Breast epithelium (tissue), 4 donors: ENCODE data around the gene BUB1B. TPM values are rescaled to one million over a fixed set of nuclear protein-coding genes. Genes with fewer than 3 reads are reported as not detected.

Experiments used
- DNase-seq, 2 donors: peaks; one replicate each; pipeline ENCODE4 v3.0.0-alpha.2; 2019; ENCODE audit warnings: low spot score in 2 of 2
- H3K27ac ChIP-seq, 2 donors: fragments of 200-600 bp; sonication (generic) in 1 of 2; one replicate each; pipeline ENCODE4 v1.5.1; 2016 to 2019; ENCODE audit warnings: mild to moderate bottlenecking in 1 of 2
- H3K27me3 ChIP-seq, 2 donors: fragments of 200-600 bp; sonication (generic) in 1 of 2; one replicate each; pipeline versions ENCODE4 v1.5.1 to v1.6.0; 2017 to 2019; ENCODE audit warnings: control low read depth in 1 of 2, mild to moderate bottlenecking in 1 of 2
- H3K36me3 ChIP-seq: fragments of 200-600 bp; one replicate; pipeline ENCODE4 v1.5.1; 2019
- H3K4me1 ChIP-seq, 2 donors: fragments of 200-600 bp; sonication (generic); one replicate each; pipeline ENCODE4 v1.5.1; 2016 to 2019; ENCODE audit warnings: control low read depth in 1 of 2
- H3K4me3 ChIP-seq, 3 donors: fragments of 200-600 bp; sonication (generic); 1 replicate in 2 of 3; 2 replicates in 1 of 3; pipeline ENCODE4 v1.5.1; 2016 to 2019; ENCODE audit warnings: mild to moderate bottlenecking in 3 of 3, moderate library complexity in 2 of 3
- H3K9me3 ChIP-seq, 2 donors: fragments of 200-600 bp; sonication (generic) in 1 of 2; one replicate each; pipeline ENCODE4 v1.5.1; 2016 to 2019; ENCODE audit warnings: control low read depth in 1 of 2
- CTCF ChIP-seq, 3 donors: fragments of 450-650 bp; IDR thresholded peaks; one replicate each; pipeline ENCODE4 v1.5.1; 2016 to 2017; ENCODE audit warnings: antibody characterized with exemption in 3 of 3, mild to moderate bottlenecking in 3 of 3, moderate library complexity in 3 of 3
- POLR2A ChIP-seq: fragments of 450-650 bp; IDR thresholded peaks from one replicate; pipeline ENCODE4 v1.6.1; 2016; ENCODE audit warnings: antibody characterized with exemption, mild to moderate bottlenecking, moderate library complexity
- POLR2AphosphoS5 ChIP-seq, 3 donors: sonication (generic); formaldehyde crosslinking; IDR thresholded peaks; one replicate each; pipeline ENCODE4 v1.6.1; 2017; ENCODE audit warnings: antibody characterized with exemption in 3 of 3
- intact Hi-C: fragments of 100-400 bp; cut with DNase I; formaldehyde crosslinking; loops from one replicate; pipeline ENCODE4 v1.15.1; 2023; ENCODE audit warnings: low total_unique reads
- total RNA-seq, 3 donors: library from RNA; depleted of rRNA; stranded (reverse); fragments of >200 nt; gene quantifications; one replicate each; pipeline ENCODE4 v1.1.0, GENCODE V29; 2016

BUB1B gene
- total RNA-seq, 3 donors from 2014 or later = 0.33 to 1.9 (median 1.4) TPM

GRCh38 chr15:40226736-40227135 is 65.9 kb downstream of the BUB1B start:
- TF ChIP-seq POLR2A = no peak
- no peak for TF ChIP-seq CTCF (IDR thresholded peaks at IDR 0.05)
- TF ChIP-seq POLR2AphosphoS5 (IDR thresholded peaks at IDR 0.05) = no peak
- Histone ChIP-seq H3K4me1 (no peaks in the 10 kb centered on the region), H3K9me3 (no peaks in the 10 kb centered on the region), H3K27me3 (no peaks in the 10 kb centered on the region), H3K36me3 (no peaks in the 10 kb centered on the region), H3K27ac (no peak overlapping the region), H3K4me3 (no peak overlapping the region)
- no peak for DNase-seq
- intact Hi-C loops = no loop called here

- Histone ChIP-seq H3K4me1 (no peaks in the 10 kb centered on the region), H3K27me3 (no peaks in the 10 kb centered on the region), H3K36me3 (no peaks in the 10 kb centered on the region), H3K27ac (no peak overlapping the region), H3K9me3 (no peaks in the 10 kb centered on the region), H3K4me3 (no peak overlapping the region)
- DNase-seq = no peak
- TF ChIP-seq POLR2AphosphoS5 (IDR thresholded peaks at IDR 0.05) = no peak
- TF ChIP-seq CTCF (IDR thresholded peaks at IDR 0.05) = no peak
- no peak for TF ChIP-seq POLR2A
- intact Hi-C loops = no loop called here
Observed at GRCh38 chr15:40229316-40229715, 68.4 kb downstream of the BUB1B start.

- Histone ChIP-seq H3K27me3 (no peaks in the 10 kb centered on the region), H3K4me1 (no peaks in the 10 kb centered on the region), H3K36me3 (no peaks in the 10 kb centered on the region), H3K4me3 (no peak overlapping the region), H3K9me3 (no peaks in the 10 kb centered on the region), H3K27ac (no peak overlapping the region)
- TF ChIP-seq POLR2AphosphoS5 (IDR thresholded peaks at IDR 0.05) (no peak), CTCF (IDR thresholded peaks at IDR 0.05) (no peak), POLR2A (no peak)
- intact Hi-C loops = no loop called here
- DNase-seq = no peak
Observed at GRCh38 chr15:40229956-40230355, 69.1 kb downstream of the BUB1B start.

DNA sequence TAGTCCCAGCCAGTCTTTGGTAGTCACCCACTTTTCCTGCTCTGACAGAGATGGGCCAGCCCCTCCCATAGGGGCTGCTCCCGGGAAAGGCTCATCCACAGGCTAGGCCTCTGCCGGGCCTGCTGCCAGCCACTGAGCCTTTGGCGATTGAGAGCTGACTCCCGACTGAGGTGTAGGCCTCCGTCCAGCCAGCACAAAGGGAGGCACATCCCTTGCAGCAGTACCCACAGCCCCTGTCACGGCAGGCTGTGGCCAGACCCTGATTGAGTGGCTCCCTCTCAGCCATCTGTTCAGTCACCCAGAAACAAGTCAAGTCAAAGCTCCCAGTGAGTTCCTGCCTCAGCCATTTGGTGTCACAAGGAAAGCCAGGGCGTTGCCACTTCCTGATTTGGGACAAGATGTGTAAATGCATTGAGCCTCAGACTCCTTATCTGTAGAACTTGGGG is 71.8 kb downstream of the BUB1B start:
- intact Hi-C loops = no loop called here
- DNase-seq = no peak
- no peaks in the 10 kb centered on the region for H3K9me3 ChIP-seq
- TF ChIP-seq CTCF (IDR thresholded peaks at IDR 0.05) (no peak), POLR2AphosphoS5 (IDR thresholded peaks at IDR 0.05) (no peak), POLR2A (no peak)
- H3K36me3 ChIP-seq = no peaks in the 10 kb centered on the region
- H3K4me3 ChIP-seq = no peak overlapping the region
- no peaks in the 10 kb centered on the region for H3K4me1 ChIP-seq
- H3K27me3 ChIP-seq = no peaks in the 10 kb centered on the region
- no peak overlapping the region for H3K27ac ChIP-seq

DNA sequence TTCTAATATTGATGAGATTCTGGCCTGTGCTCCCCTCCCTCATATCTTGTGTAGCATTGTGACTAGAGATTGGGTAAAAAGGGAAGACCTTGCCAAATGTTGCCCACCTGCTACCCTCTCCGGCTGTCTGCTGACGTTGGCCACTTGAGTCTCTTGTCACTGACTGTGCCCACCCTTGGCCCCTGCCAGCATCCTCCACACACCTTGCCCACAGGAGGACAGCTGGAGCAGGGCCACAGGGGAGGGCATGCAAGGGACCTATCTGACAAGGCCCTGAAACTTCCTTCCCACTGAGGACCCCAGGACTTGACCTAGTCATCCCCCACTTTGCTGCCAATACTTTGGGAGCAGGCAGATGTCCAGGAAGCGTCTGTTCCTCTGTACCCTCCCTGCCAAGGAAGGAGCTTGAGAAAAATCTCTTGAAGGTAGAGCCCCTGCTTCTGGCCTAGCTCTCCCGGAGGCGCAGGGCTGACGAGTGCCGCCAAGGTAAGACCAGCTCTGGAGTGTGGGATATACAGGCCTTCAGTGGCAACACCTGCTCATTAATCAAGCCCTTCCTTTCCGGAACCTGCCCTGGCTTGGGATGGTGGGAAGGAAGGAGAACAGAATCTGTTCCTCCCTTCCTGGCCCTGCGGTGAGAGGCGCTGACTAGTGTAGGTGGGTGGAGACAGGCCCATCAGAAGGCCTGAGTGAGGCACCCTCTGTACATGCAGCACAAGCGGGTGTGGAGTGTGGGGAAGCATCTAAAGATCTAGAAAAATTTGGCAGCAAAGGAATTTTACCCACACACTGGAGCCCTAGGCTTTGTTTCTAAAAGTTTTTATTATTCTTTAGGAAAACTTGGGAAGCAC is 73.1 kb downstream of the BUB1B start:
- no peak for DNase-seq
- H3K36me3 ChIP-seq = no peaks in the 10 kb centered on the region
- no peaks in the 10 kb centered on the region for H3K27me3 ChIP-seq
- H3K27ac ChIP-seq = peak overlapping the region in 1 of 2 donors; percentile 43
- intact Hi-C loops = no loop called here
- H3K4me1 ChIP-seq = no peaks in the 10 kb centered on the region
- TF ChIP-seq POLR2A (no peak), CTCF (IDR thresholded peaks at IDR 0.05) (no peak), POLR2AphosphoS5 (IDR thresholded peaks at IDR 0.05) (no peak)
- no peak overlapping the region for H3K4me3 ChIP-seq
- H3K9me3 ChIP-seq = no peaks in the 10 kb centered on the region
